ENCODE results near the gene PPM1H.

- no peak for TF ChIP-seq CTCF (conservative IDR thresholded peaks at IDR 0.05)
- no peak for TF ChIP-seq ZFX (IDR thresholded peaks at IDR 0.05)
Measured at GRCh38 chr12:62701492-62701891, 233.5 kb downstream of the PPM1H start.

All from C4-2B (cell line).